HPDE6-E6E7 (cell line): Measurements from ENCODE around the gene HOGA1.
A peak's percentile ranks its signal among the peaks of the same experiment; 100 is the strongest.
"Not testable (repeated sequence)": the region's sequence is repeated elsewhere in the genome, so short reads cannot be mapped to it uniquely, and the experiment has no call there.

Source experiments
- DNase-seq: peaks from one replicate; pipeline ENCODE4 v3.0.0; 2011; ENCODE audit warnings: missing footprints; ENCODE audit errors: extremely low spot score

The HOGA1 gene

DNA sequence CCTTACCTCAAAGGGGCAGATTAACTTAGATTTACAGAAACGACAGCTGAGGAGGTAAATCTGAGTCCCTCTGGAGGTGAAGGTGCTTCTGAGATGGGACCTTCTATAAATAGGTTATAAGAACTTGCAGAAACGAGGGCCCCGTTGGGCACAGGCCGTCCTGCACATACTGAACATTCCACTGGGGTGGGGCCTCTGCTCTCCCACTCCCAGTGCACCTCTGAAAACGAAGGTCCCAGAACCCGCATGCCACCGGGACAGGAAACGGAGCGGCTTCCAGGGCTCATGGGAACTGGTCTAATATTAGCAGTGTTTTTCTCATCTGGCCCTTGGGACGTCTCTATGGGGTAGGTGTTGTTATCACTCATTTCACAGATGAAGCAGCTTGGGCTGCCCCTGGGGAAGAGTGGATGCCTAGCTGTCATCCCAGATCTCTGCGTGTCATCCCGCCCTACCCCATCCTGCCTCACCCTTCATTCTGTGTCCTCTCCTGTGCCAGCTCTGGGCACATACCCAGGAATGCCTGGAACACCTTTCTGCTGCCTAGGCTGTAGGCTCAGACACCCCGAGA, 24.9 kb downstream of the HOGA1 start:
- no peak for DNase-seq

DNA sequence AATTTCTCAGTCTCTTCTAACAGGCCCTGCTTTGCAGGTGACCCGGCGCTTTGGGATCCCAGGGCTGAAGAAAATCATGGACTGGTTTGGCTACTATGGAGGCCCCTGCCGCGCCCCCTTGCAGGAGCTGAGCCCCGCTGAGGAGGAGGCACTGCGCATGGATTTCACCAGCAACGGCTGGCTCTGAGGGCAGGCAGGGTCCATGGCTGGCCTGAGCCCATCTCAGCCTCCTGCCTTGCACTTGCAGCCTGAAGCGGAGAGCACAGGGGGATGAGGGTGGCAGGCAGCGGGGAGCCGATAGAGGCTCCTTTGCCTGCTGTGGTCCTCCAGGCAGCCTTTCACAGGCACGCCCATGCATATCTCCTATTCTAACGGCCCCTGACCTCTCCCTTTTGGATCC, 27.3 kb downstream of the HOGA1 start:
- DNase-seq, result no peak

DNA sequence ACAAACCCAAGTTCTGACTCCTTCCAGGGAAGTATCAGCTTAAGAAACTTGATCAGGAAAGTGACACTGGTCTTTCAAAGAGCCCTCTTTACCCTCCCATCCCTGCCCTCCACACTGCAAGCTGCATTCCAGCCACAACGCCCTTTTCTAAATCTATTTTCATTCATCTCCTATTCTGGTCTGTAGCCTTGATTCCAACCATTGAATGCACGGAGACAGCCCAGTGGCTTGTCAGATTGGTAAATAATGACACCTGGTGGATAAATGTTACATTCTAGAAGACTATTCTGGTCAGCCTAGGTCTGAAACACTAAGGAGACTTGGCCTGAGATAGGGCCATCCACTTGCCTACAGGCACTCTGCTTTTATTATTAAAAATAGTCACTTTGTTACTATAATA, 28.2 kb downstream of the HOGA1 start:
- DNase-seq, result peak; percentile 69

DNA sequence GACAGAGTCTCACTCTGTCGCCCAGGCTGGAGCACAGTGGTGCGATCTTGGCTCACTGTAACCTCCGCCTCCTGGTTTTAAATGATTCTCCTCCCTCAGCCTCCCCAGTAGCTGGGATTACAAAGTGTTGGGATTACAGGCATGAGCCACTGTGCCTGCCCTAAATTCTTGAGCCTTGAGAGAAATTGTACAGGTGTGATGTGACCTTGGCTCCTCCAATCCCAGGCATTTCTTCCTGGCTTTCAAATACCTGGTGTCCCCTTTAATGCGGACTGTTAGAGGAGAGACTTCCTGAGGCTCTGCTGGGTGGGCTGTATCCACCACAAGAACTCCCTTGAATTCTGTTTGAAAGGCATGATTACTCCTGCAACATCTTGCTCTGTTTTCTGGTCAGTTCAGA, 34.1 kb downstream of the HOGA1 start:
- no peak for DNase-seq

DNA sequence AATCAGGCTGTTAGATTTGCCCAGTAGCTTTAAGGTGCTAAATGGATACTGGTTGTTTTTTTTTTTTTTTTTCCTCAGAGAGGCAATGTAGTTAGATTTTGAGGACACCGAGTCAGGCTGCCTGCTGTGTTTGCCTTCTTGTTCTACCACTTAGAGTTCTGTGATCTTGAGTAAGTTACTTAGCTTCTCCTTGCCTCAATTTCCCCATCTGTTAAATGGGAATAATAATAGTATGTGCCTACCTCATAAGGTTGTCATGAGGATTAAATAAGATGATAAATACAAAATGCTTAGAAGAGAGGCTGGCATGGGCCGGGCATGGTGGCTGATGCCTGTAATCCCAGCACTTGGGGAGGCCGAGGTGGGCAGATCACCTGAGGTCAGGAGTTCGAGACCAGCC, 34.5 kb downstream of the HOGA1 start:
- no peak for DNase-seq

DNA sequence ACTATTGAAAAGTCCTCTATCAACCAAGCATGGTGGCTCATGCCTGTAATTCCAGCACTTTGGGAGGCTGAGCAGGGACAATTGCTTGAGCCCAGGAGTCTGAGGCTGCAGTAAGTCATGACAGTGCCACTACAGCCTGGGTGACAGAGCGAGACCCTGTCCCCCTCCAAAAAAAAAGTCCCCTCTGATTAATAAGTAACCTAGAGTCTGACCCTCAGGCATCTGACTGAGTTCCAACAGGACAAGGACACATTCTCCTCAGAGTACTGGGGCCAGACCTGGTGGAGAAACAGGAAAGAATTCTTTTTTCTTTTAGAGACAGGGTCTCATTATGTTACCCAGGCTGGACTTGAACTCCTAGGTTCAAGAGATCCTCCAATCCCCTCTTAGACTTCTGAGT, 39.1 kb downstream of the HOGA1 start:
- DNase-seq, result no peak

DNA sequence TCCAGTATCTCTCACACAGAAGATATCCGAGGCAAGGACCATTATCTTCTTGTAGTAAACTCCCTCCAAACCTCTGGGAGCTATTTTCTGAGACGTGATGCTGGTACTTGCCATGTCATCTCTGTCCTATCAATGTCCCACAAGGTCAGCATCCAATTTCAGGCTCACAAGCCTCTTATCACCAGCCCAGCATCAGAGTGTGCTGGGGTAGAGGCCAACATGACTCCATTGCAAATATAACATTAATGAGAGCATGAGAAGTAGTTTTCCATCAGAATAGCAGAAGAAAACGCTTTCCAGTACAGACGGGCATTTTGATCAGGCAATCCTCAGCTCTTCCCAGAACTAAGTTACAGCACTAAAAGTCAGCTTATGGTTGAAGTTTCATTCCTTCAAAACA, 43.5 kb downstream of the HOGA1 start:
- no peak for DNase-seq

DNA sequence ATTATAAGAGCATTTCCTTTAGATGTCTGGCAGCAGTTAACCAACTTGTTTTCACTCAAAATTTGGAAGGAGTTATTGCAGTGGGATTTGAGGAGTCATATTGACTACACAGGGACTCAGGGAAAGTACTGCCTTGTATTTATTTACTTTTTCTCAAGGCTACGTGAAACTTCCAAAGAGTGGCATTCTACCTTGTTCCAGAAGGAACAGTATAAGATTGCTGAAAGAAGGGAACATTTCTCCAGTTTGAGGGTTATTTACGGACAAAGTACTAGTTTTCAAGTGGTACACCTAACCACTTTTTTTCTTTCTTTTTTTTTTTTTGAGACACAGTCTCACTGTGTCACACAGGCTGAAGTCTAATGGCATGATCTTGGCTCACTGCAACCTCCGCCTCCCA, 44.0 kb downstream of the HOGA1 start:
- DNase-seq, result no peak

DNA sequence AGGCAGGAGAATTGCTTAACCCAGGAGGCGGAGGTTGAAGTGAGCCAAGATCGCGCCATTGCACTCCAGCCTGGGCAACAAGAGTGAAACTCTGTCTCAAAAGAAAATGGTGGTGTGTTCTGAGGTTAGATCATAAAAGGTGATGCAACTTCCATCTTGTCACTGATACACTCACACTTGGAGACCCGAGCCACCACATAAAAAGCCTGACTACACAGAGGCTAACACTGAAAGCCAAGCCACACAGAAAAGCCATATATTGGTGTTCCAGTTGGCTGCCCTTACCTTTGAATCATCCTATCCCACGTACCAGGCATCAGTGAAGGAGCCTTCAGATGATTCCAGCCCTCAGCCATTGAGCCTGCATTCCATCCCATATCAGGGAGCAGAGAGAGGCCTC, 45.1 kb downstream of the HOGA1 start:
- DNase-seq, result no peak

DNA sequence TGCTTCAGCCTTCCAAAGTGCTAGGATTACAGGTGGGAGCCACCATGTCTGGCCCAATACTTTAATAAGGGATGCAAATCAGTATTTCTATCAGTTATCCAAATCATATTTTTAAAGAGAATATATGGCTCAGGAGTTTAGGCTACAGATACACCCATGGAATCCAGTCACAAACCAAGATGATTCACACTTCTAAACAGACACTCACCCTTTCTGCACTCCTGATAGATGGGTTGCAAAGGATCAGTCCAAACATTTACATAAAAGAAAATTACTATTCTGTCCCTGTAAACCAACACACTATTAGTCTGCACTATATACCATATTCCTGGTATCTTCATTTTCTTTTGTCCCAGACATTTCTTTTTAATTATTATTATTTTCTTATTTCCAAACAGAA, 46.9 kb downstream of the HOGA1 start:
- DNase-seq, result no peak

DNA sequence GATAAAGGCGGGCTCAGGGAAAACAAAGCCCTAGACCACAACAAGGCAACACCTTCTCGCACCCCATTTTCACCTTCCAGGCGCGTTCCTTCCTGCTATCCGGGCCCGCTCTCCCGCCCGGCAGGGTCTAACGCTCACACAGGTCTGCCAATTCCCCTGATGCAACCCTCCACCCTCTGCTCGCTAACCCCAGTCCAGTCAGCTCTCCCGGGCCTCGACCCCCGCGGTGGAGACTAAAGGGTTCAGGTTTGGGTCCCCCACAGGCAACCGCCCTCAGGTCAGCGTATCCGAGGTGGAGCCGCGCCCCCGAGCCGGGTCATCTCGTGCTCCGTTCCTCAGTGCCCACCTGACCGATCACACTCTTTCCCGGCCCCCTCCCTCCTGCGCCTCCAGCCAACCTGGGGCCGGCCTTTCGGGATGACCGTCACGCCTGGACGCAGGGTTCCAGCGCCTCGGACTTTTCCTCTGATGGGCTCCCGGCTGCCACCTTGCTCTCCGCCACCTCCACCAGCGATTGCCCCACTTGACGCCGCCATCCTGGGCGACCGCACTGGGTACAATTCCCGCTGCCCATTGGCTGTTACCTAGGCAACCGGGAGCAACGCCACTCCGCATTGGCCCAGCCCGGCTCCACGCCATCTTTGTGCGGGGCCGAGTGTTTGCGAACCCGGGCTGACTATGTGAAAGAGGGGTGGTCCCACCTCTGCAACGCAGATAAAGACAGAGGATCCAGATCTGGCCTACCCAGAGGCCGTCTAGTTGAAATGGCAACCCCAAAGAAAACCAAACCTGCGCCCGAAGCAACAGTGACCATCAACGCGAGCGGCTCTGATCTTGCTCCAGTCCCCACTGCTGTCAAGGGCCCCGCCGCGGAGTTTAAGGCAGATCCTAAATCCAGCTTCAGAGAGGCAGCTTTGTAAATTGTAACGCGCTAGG, 49.0 kb downstream of the HOGA1 start, which contains the start of gene MORN4:
MORN4 (minus strand) TSS at position 552 of the 936 bp plus-strand sequence. CDS start 13,847 bp downstream, outside the sequence.
- DNase-seq, result peak; percentile 96

DNA sequence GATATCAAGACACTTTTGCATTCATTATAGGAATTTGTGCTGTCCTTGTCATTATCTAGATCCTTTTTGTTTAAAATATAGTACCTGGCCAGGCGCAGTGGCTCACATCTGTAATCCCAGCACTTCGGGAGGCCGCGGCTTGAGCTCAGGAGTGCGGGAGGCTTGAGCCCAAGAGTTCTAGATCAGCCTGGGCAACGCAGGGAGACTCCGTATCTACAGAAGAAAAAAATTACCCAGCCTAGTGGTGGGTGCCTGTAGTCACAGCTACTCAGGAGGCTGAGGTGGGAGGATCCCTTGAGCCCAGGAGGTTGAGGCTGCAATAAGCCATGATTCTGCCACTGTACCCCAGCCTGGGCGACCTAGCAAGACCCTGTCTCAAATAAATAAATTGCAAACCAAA, 49.7 kb downstream of the HOGA1 start:
- DNase-seq, result no peak

DNA sequence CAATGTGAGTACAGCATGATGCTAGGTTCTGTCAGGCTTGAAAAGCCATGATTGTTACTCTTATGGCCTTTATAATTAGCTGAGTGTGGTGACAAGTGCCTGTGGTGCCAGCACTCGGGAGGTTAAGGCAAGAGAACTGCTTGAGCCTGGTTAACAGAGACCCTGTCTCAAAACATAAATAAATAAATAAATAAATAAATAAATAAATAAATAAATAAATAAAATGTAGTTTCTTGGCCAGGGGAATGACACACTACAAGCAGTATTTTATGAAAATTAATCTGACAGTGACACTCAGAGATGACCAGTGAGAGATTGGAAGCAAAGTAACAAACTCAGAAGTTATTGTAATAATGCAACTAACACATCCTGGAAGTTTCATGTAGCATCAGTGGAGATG, 51.4 kb downstream of the HOGA1 start:
- no peak for DNase-seq

DNA sequence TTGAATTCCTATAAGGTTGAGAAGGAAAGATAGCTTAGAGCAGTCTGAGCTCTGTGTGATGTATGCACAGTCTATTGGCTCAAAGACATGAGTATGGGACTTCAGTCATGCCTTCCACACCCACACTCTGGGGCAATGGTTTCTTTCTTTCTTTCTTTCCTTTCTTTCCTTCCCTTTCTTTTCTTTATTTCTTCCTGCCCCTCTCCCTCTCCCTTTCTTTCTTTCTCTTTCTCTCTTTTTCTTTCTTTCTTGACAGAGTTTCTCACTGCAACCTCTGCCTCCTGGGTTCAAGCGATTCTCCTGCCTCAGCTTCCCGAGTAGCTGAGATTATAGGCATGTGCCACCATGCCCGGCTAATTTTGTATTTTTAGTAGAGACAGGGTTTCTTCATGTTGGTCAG, 54.9 kb downstream of the HOGA1 start:
- DNase-seq, result not testable (repeated sequence)

DNA sequence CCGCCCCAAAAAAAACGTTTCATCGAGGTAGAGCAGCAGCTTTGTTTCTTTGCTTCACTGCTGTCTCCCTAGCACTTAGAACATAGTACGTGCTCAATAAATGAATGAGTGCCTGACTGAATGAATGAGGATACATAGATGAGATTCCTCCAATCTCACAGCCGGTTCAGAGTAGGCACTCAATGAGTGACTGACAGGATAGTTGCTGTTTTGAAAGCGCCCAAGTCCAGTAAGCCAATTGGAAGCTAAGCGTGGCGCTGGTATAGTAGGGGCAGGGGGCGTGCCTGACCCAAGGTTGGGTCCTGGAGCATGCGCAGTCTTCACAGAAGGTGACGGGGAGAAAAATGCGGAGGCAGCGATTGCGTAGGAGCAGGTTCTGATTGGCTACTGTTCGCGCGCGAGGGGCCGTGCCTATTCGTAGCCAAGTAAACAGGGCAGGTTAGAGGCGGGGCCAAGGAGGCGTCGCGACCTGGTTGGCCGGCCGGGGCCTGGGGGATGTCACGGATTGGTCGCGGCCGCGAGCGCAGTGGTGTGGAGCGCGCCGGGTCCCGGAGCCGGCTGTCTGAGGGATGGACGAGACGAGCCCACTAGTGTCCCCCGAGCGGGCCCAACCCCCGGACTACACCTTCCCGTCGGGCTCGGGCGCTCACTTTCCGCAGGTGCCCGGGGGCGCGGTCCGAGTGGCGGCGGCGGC, 56.1 kb downstream of the HOGA1 start, which contains the start of gene PI4K2A:
PI4K2A (plus strand) TSS at position 498 of the 694 bp plus-strand sequence; CDS start at position 570, 72 bp downstream.
- peak; percentile 98 for DNase-seq

DNA sequence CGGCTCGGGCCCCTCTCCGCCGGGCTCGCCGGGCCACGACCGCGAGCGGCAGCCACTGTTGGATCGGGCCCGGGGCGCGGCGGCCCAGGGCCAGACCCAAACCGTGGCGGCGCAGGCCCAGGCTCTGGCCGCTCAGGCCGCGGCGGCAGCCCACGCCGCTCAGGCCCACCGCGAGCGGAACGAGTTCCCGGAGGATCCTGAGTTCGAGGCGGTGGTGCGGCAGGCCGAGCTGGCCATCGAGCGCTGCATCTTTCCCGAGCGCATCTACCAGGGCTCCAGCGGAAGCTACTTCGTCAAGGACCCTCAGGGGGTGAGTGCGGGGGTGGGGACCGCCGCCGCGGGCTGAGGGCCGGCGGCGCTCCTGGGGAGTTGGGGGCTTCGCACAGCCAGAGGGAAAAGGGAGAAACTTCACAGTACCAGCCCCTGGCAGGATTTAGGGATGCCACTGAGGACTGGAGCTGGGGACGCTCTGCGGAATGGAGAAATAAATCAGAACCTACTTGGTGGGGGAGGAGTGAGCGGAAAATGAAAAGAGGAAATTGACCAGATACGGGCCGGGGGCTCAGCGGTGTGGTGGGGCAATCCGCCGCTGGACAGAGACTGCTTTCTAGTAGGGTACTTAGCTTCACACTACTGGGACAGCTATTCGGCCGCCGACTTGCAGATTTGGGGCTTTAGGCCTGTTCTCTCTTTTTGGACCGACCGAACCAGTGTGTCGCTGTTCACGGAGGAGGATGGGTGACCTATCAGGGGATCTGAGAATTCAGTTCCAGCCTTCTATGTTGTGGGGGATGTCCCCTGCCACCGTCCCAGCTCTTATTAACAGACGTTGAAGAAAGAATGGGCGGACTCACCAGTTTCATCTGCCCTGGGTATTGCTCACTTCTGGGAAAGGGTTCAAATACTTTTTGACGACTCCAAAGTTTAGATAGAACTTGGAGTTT, 57.0 kb downstream of the HOGA1 start:
- no peak for DNase-seq

DNA sequence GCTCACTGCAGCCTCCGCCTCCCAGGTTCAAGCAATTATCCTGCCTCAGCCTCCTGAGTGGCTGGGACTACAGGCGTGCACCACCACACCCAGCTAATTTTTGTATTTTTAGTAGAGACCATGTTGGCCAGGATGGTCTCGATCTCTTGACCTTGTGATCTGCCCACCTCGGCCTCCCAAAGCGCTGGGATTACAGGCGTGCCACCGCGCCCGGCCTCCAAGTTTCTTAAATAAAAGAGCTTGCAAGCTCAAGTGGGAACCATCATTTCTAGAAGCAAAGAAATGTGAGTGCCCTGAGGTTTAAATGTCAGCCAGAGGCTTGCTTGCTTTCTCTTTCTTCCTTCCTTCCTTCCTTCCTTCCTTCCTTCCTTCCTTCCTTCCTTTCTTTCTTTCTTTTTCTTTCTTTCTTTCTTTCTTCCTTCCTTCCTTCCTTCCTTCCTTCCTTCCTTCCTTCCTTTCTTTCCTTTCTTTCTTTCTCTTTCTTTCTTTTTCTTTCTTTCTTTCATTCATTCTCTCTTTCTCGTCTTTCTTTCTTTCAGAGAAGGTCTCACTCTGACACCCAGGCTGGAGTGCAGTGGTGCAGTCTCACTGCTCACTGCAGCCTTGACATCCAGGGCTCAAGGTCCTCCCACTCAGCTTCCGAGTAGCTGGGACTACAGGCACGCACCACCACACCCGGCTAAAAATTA, 58.4 kb downstream of the HOGA1 start:
- DNase-seq, result not testable (repeated sequence)

DNA sequence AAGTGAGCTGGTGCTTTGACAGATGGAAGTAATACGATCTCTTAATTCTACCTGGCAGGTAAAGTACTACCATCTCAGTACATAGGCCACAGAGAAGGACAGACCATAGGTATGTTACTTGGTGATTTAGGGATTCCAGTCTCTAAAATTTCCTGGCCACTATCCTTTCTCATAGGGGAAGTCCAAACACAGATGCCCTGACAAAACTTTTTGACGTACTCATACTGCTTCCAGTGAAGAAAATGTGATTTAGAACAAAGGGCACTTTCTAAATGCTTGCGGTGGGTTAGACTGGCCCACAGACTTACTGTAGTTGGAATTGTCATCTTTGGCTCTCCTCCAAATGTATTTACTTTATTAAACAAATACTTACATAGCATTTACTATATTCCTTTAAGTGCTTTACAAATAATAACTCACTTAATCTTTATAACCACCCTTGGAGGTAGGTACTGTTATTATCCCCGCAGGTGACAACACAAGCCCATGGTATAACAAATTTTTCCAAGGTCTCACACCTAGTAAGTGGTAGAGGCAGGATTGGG, 59.3 kb downstream of the HOGA1 start:
- DNase-seq, result no peak

DNA sequence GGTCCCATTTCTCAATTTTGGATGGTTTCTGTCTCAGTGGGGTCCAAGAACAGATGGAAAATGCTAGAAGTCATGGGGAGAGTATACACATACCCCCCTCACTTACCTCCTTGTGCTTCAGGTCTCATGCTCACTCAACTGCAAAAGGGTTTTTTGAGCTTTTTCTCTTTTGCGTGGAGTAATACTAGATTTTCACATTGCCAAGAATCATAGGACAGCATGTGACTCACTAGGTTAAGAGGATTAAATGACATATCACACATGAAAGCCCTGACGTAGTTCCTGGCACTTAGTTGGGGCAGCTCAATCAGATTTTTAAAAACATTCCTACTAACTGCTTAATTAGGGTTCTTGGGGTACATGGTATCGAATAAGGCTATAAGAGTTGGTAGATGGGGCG, 60.7 kb downstream of the HOGA1 start:
- no peak for DNase-seq

DNA sequence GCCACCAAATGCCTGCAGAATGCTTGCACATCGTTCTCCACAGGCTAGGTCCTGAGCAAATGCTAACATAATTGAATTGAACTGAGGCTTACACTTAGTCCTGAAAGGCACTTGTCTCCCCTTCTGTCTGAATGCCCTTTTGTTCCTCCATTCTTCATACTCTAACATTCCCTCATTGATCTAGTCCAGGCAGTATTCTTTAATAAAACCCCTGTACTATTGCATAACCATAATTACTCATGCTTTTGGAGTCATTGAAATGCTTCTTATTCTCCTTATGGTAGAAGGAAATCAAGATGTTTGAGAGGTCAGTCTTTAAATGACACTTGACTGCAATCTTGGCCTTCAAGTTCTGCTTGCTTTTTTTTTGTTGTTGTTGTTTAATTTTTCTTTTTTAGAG, 63.4 kb downstream of the HOGA1 start:
- DNase-seq, result peak; percentile 46
